Neural cell (in vitro differentiated cells): ENCODE data around the gene SF3B2.

ENCODE experiments used
- CTCF ChIP-seq: fragments of 450-650 bp; IDR thresholded peaks from 2 replicates; pipeline ENCODE4 v1.5.1; 2014; ENCODE audit warnings: antibody characterized with exemption, mild to moderate bottlenecking, moderate library complexity; ENCODE audit not compliant: poor library complexity, severe bottlenecking
- EZH2 ChIP-seq: fragments of 200-600, 300-800 bp; shearing (Covaris generic), sonication (generic); IDR thresholded peaks from 2 replicates; pipeline ENCODE4 v1.6.1; 2014; ENCODE audit warnings: antibody characterized with exemption, low read length, borderline replicate concordance, mild to moderate bottlenecking; ENCODE audit not compliant: insufficient read depth, poor library complexity, severe bottlenecking
- POLR2AphosphoS5 ChIP-seq: IDR thresholded peaks from 2 replicates; pipeline ENCODE4 v1.6.1; 2012
- TAF1 ChIP-seq: IDR thresholded peaks from 2 replicates; pipeline ENCODE4 v1.6.1; 2012; ENCODE audit warnings: low read depth

- no peak for TF ChIP-seq CTCF
- TF ChIP-seq EZH2, result no peak
- TF ChIP-seq POLR2AphosphoS5, result no peak
- no peak for TF ChIP-seq TAF1
These were observed 5.3 kb upstream of the SF3B2 start for GRCh38 chr11:66046901-66047300.
